Neural cell (in vitro differentiated cells): ENCODE measurements around the gene GIT2.

Experiments
- CTCF ChIP-seq: fragments of 450-650 bp; IDR thresholded peaks from 2 replicates; pipeline ENCODE4 v1.5.1; 2014; ENCODE audit warnings: antibody characterized with exemption, mild to moderate bottlenecking, moderate library complexity; ENCODE audit not compliant: poor library complexity, severe bottlenecking
- EZH2 ChIP-seq: fragments of 200-600, 300-800 bp; shearing (Covaris generic), sonication (generic); IDR thresholded peaks from 2 replicates; pipeline ENCODE4 v1.6.1; 2014; ENCODE audit warnings: antibody characterized with exemption, low read length, borderline replicate concordance, mild to moderate bottlenecking; ENCODE audit not compliant: insufficient read depth, poor library complexity, severe bottlenecking
- POLR2AphosphoS5 ChIP-seq: IDR thresholded peaks from 2 replicates; pipeline ENCODE4 v1.6.1; 2012
- RAD21 ChIP-seq: fragments of 450-650 bp; conservative IDR thresholded peaks from 2 replicates; pipeline ENCODE4 v1.6.1; 2014; ENCODE audit warnings: antibody characterized with exemption, mild to moderate bottlenecking, moderate library complexity
- REST ChIP-seq: IDR thresholded peaks from 2 replicates; pipeline ENCODE4 v1.6.1; 2012; ENCODE audit warnings: borderline replicate concordance

GRCh38 chr12:109900752-109901580 is 95.2 kb downstream of the GIT2 start:
- TF ChIP-seq CTCF (no peak), RAD21 (no peak), REST (no peak), EZH2 (no peak), POLR2AphosphoS5 (no peak)
